ENCODE data around the gene AMH. TPM values are rescaled to one million over a fixed set of nuclear protein-coding genes. Genes with fewer than 3 reads are reported as not detected.

AMH gene
- polyA plus RNA-seq, 1 of the 3 experiments (the other 2 are of a cell fraction), result 18.1 TPM

DNA sequence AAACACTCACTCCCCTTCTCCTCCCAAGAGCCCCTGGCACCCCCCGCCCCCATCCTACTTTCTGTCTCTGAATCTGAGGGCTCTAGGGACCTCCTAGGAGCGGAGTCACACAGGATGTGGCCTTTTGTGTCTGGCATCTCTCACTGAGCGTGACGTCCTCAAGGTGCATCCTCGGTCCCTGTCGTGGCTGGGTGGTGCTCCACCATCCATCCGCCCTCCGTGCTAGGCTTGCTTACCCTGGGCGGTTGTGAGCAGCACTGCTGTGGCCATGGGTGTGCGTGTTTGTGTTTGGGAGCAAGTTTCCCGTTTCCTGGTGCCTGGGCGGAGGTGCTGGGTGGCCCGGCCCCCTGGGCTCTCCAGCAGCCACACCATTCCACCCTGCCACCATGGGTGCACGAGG, 25.2 kb upstream of the AMH start:
- Histone ChIP-seq H3K27me3 (ENCODE audit: insufficient read depth) (no peaks in the 10 kb centered on the region), H3K36me3 (replicated peaks in 1 of 2; ENCODE audit: control insufficient read depth in 1 of 2, insufficient read depth in 2 of 2, low read length in 1 of 2) (peaks cover 3 to 51% of the 10 kb centered on the region in 2 experiments), H3K4me2 (no peak overlapping the region), H3K9me2 (no peaks in the 10 kb centered on the region), H3K4me1 (ENCODE audit: control insufficient read depth in 1 of 2, insufficient read depth in 2 of 2, low read depth in 1 of 2, low read length in 1 of 2) (peaks cover 0 to 13% of the 10 kb centered on the region in 2 experiments; a peak in 1 of 4 replicates), H3K4me3 (ENCODE audit: low read depth in 2 of 2, low read length in 1 of 2) (no peak overlapping the region), H3K79me2 (ENCODE audit: insufficient read depth) (no peaks in the 10 kb centered on the region), H2AFZ (ENCODE audit: low read depth) (no peak overlapping the region), H3K9me3 (no peaks in the 10 kb centered on the region), H3K27ac (ENCODE audit: low read depth in 2 of 2, low read length in 1 of 2) (no peak overlapping the region), H3K9ac (no peak overlapping the region), H3F3A (replicated peaks; ENCODE audit: insufficient read depth) (no peaks in the 10 kb centered on the region), H4K20me1 (ENCODE audit: insufficient read depth) (no peaks in the 10 kb centered on the region)
- no peak for DNase-seq
- 97% methylated on average over 14 of the region's 14 CpGs for WGBS (ENCODE audit: low lambda C conversion rate)
- ChIA-PET CTCF (no interaction called here), POLR2A (no interaction called here)
- TF ChIP-seq FOXJ3 (CRISPR knock-in tag; IDR thresholded peaks at IDR 0.05) (no peak), RCOR1 (IDR thresholded peaks at IDR 0.05; ENCODE audit: low read length) (no peak), YY1 (IDR thresholded peaks at IDR 0.05; ENCODE audit: low read depth) (no peak), FOXM1 (IDR thresholded peaks at IDR 0.05; ENCODE audit: low read depth) (no peak), FOSL2 (IDR thresholded peaks at IDR 0.05; ENCODE audit: borderline replicate concordance, low read depth) (no peak), NFIC (IDR thresholded peaks at IDR 0.05; ENCODE audit: borderline replicate concordance) (no peak), RFX5 (IDR thresholded peaks at IDR 0.05; ENCODE audit: low read length) (no peak), EP300 (IDR thresholded peaks at IDR 0.05; ENCODE audit: borderline replicate concordance in 1 of 2, low read depth in 1 of 2, low read length in 1 of 2) (no peak), NRF1 (IDR thresholded peaks at IDR 0.05; ENCODE audit: low read depth, low read length) (no peak), RXRA (IDR thresholded peaks at IDR 0.05; ENCODE audit: borderline replicate concordance, low read depth) (no peak)
- TF ChIP-seq, protein P1, sequence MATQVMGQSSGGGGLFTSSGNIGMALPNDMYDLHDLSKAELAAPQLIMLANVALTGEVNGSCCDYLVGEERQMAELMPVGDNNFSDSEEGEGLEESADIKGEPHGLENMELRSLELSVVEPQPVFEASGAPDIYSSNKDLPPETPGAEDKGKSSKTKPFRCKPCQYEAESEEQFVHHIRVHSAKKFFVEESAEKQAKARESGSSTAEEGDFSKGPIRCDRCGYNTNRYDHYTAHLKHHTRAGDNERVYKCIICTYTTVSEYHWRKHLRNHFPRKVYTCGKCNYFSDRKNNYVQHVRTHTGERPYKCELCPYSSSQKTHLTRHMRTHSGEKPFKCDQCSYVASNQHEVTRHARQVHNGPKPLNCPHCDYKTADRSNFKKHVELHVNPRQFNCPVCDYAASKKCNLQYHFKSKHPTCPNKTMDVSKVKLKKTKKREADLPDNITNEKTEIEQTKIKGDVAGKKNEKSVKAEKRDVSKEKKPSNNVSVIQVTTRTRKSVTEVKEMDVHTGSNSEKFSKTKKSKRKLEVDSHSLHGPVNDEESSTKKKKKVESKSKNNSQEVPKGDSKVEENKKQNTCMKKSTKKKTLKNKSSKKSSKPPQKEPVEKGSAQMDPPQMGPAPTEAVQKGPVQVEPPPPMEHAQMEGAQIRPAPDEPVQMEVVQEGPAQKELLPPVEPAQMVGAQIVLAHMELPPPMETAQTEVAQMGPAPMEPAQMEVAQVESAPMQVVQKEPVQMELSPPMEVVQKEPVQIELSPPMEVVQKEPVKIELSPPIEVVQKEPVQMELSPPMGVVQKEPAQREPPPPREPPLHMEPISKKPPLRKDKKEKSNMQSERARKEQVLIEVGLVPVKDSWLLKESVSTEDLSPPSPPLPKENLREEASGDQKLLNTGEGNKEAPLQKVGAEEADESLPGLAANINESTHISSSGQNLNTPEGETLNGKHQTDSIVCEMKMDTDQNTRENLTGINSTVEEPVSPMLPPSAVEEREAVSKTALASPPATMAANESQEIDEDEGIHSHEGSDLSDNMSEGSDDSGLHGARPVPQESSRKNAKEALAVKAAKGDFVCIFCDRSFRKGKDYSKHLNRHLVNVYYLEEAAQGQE (IDR thresholded peaks at IDR 0.05; ENCODE audit: low read depth, low read length), result no peak
- TF ChIP-seq, protein P2, sequence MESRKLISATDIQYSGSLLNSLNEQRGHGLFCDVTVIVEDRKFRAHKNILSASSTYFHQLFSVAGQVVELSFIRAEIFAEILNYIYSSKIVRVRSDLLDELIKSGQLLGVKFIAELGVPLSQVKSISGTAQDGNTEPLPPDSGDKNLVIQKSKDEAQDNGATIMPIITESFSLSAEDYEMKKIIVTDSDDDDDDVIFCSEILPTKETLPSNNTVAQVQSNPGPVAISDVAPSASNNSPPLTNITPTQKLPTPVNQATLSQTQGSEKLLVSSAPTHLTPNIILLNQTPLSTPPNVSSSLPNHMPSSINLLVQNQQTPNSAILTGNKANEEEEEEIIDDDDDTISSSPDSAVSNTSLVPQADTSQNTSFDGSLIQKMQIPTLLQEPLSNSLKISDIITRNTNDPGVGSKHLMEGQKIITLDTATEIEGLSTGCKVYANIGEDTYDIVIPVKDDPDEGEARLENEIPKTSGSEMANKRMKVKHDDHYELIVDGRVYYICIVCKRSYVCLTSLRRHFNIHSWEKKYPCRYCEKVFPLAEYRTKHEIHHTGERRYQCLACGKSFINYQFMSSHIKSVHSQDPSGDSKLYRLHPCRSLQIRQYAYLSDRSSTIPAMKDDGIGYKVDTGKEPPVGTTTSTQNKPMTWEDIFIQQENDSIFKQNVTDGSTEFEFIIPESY (IDR thresholded peaks at IDR 0.05; ENCODE audit: borderline replicate concordance, low read depth), result no peak
- TF ChIP-seq, protein P3, sequence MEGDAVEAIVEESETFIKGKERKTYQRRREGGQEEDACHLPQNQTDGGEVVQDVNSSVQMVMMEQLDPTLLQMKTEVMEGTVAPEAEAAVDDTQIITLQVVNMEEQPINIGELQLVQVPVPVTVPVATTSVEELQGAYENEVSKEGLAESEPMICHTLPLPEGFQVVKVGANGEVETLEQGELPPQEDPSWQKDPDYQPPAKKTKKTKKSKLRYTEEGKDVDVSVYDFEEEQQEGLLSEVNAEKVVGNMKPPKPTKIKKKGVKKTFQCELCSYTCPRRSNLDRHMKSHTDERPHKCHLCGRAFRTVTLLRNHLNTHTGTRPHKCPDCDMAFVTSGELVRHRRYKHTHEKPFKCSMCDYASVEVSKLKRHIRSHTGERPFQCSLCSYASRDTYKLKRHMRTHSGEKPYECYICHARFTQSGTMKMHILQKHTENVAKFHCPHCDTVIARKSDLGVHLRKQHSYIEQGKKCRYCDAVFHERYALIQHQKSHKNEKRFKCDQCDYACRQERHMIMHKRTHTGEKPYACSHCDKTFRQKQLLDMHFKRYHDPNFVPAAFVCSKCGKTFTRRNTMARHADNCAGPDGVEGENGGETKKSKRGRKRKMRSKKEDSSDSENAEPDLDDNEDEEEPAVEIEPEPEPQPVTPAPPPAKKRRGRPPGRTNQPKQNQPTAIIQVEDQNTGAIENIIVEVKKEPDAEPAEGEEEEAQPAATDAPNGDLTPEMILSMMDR (IDR thresholded peaks at IDR 0.05), result no peak
- TF ChIP-seq, protein P4, sequence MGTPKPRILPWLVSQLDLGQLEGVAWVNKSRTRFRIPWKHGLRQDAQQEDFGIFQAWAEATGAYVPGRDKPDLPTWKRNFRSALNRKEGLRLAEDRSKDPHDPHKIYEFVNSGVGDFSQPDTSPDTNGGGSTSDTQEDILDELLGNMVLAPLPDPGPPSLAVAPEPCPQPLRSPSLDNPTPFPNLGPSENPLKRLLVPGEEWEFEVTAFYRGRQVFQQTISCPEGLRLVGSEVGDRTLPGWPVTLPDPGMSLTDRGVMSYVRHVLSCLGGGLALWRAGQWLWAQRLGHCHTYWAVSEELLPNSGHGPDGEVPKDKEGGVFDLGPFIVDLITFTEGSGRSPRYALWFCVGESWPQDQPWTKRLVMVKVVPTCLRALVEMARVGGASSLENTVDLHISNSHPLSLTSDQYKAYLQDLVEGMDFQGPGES (IDR thresholded peaks at IDR 0.05; ENCODE audit: low read depth, low read length), result no peak
- TF ChIP-seq, protein P5, sequence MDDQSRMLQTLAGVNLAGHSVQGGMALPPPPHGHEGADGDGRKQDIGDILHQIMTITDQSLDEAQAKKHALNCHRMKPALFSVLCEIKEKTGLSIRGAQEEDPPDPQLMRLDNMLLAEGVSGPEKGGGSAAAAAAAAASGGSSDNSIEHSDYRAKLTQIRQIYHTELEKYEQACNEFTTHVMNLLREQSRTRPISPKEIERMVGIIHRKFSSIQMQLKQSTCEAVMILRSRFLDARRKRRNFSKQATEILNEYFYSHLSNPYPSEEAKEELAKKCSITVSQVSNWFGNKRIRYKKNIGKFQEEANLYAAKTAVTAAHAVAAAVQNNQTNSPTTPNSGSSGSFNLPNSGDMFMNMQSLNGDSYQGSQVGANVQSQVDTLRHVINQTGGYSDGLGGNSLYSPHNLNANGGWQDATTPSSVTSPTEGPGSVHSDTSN (IDR thresholded peaks at IDR 0.05), result no peak
- TF ChIP-seq, protein P6, sequence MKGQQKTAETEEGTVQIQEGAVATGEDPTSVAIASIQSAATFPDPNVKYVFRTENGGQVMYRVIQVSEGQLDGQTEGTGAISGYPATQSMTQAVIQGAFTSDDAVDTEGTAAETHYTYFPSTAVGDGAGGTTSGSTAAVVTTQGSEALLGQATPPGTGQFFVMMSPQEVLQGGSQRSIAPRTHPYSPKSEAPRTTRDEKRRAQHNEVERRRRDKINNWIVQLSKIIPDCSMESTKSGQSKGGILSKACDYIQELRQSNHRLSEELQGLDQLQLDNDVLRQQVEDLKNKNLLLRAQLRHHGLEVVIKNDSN (IDR thresholded peaks at IDR 0.05; ENCODE audit: borderline replicate concordance, low read depth), result no peak
